HG02798 (cell line): ENCODE results near the gene SERINC2.
A peak's percentile ranks its signal among the peaks of the same experiment; 100 is the strongest.

Experiments
- ATAC-seq: cut with Tn5 transposase; IDR thresholded peaks from one replicate; pipeline ENCODE4 v1.9.1; 2021; ENCODE audit warnings: mild to moderate bottlenecking; ENCODE audit not compliant: unreplicated experiment, poor library complexity

The SERINC2 gene

DNA sequence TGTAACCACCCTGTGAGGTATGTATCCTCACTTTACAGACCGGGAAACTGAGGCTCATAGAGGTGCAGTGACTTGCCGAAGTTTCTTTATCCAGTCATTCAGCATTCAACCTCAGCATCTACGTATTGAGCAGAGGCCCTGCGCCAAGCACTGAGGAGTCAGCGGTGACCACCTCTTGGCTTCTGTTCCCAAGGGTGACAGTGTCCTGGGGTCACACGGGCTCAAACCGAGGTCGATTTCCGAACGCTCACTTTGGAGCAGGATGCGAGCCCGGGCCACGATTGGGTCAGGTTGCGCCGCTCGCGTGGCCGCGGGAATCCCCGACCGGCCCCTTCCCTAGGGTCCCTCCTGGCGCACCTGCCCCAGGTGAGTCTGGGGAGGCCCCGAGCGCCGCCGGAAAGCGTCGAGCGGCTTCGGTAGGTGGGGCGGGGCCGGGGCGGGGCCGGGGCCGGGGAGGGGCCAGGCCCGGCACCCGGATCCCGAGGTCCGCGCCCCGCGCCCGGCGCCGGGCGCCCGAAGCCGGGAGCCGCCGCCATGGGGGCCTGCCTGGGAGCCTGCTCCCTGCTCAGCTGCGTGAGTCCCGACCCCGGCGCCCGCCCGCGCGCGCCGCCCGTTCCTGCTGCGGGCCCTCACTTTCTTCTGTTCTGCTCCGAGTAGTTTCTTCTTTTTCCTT lies at the start of gene SERINC2:
Gene SERINC2, plus strand, starts transcription at position 482 of the 673 bp plus-strand sequence. Its CDS starts 53 bp downstream, at position 535.
- ATAC-seq = peak; percentile 48

DNA sequence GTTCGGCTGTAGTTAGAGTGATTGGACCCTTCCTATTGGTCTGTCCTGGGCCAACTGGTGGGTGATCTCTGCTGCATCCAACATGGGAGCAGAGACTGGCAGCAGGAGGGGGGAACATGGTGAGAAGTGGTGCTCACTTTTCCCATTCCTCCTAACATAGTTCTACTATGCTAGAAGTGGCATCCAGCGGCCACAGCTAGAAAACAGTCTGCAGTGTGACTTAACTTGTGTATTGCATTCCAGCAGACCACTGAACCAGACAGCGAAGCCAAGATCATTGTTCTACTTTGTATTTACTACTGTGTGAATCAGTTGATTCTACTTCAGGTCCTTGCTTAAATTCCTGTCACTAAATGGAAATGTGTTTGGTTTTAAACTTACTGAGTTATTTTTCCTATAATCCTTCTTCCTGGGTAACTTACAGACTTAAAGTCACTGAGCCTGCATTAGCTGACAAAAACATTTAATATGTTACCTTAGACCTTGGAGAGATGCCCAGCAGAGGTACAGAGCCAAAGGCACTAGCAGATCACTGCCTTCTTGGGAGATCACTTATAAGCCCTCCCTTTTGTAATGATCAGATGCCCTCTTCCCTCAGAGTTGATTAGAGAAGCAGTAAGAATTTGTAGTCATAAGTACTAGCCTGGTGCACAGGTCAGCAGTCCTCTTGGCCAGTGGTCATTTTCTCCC lies 48.3 kb upstream of the SERINC2 start:
- ATAC-seq = no peak

DNA sequence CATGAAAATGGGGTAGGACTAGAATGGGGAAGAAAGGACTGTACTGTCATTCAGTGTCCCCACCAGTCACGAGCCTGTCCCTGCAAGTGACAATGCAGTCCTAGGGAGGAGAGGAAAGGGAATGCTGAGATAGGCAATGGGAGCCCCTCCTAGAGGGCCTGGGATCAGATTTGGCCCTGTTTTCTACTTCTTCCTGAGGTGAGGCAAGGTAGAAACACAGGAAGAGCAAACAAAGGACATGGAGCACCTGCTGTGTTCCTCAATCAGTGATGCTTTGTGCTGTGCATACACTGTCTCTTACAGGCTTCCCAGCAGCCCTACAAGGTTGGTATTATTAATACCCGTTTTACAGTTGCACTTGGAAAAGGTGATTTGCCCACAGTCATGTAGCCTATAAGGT lies 46.2 kb upstream of the SERINC2 start:
- ATAC-seq = no peak

DNA sequence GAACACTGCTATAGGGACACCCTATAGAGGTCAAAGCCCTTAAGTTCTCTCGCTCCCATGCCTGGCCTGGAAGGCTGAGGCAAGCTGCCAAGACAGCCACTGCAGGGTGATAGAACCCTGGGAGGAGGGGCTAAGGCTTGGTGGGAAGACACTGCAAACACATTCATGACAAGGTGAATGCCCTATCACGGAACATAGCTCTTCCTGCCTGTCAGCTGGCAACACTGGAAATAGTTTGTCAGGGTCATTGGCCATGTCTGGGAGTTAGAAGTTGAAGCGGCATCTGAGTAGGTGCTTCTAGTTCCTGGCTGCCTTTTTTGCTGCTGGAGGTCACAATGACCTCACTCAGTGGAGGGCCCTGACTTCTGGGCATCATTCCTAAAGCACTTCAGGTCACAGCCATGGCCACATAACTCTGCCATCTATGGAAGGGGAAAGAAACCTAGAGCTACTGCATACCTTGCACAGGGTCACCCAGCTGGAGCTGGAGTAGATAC lies 44.4 kb upstream of the SERINC2 start:
- no peak for ATAC-seq

DNA sequence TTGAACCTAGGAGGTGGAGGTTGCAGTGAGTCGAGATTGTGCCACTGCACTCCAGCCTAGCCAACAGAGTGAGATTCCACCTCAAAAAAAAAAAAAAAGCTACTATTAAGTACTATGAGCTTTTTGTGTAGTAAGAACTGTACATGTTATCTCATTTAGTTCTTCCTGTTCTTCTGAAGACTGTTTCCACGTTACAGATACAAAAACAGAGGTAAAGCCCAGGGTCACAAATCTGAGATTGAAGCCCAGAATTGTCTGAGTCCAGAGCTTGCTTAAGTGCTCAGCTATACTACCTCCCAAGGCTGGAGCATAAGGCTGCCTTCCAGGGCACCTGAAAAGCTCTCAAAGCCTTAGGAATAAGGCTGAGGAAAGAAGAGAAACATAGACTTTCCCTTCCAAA lies 43.0 kb upstream of the SERINC2 start:
- no peak for ATAC-seq

DNA sequence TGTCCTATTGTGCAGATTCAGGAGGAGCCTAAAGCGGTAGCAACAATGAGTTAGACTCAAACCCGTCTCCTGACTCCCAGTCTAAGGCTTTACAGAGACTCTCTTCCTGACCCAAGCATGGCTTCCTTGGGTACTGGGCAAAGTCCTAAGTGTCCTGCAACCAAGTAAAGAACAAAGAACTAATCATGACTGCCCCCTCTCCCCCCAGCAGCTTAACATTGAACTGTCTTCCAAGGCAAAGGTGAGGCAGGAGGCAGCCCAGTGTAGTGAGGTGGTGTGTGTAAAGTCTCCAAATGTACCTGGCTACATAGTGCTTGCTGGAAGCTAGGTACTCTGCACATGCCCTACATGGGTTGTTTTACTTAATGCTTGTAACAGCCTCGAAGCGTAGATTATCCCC lies 42.4 kb upstream of the SERINC2 start:
- ATAC-seq = no peak

DNA sequence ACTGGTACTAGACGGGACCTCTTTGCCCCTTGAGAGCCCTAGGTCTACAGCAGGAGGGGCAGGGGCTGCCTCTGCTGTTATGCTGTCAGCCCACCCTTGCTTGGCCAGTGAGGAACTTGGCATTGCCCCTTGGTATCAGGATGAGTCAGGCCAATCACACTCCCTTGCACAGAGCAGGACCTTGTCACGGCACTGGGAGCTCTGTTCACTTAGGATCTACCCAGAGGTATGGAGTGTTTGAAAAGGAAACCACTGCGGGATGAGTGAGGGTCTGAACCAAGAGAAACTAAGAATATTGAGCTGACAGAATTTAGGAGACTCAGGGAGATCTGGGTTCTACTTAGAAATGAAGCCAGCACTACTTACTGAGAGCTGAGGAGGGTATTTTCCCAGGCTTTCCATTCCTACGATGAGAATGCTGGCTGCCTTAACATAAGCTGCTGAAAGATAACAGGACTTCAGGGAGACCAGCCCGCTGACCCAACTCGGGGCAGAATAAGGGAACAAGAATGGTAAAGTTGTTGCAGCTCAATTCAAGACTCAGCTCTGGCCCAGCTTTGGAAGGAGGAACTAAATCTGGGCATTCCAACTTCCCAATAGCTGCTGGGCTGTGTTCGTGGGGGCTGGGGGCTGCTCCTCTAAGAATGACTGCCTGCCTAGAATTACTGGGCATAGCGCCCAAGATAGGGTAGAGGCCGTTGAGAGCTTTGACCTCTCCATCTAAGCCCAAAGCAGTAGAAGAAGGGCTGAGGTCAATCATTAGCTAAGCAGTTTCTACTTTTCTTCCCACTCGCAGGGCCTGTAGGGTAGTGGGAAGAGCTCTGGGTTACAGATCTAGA lies 41.7 kb upstream of the SERINC2 start:
- ATAC-seq = no peak

DNA sequence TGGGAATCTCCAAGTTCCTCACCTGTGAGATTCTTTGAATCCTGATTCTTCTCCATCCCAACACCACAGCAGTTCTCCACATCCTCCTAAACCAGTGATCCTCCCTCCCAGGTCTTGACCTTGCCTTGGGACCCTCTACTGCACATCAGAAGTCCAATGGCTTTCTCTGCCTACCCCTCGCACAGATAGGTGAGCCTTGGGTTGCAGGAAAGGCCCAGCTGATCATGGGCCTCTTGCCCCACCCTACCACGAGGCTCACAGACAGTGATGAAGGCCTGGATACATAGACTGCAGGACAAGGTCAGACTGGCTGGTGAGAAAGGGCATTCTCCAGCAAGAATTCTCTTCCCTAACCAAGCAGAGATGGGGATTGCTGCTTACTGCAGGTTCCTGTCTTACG lies 41.0 kb upstream of the SERINC2 start:
- no peak for ATAC-seq

DNA sequence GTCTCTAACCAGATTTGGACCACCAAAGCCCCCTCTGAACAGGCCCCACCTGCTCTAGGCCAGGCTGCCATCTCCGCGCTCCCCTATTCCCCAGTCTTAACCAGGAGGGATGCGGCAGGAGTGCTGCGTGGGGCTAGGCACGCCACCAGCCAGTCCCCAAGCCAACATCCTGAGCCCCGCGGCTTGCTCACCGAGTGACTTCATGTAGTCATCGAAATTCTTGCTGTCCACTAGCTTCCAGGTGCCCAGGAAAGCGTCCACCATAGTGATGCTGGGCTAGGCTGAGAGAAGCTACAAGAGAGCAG lies 40.3 kb upstream of the SERINC2 start:
- ATAC-seq = no peak

DNA sequence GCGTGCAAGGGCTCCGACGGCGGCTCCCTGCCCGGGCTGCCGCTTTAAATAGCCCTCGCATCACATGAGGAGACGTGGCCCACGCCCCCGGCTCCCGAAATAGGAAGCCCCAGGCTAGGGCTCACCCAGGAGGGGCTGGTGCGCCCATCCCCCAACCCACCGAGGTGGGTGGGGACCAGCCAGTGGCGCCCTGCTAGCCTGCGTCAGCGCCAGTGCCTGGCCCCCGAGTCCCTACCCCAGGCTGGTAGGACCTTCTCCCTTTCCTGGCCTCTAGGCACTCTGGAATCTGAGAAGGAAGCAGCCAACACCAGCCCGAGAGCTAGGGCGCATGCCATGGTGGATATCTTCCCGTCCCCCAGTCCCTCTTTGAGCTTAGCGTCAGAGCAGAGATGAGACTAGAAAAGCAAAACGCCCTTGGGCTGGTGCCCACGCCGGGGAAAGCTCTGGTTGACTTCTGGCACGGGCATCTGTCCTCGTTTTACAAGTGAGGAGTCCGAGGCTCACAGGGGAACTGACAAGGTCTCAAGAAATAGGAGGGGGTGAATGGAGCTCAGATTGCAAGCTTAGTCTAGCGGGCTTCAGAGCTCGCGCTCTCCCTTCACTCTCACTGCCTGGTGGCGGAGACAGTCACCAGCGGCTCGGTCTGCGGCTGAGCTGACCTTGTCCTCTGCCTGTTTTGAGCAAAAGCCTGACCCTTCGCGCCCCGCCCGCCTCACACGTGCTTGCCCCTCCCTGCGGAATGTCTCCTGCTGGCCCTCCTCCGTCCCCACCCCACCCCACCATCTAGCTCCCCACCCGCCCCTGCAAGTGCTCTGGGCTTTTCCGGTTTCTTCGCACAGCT lies 39.7 kb upstream of the SERINC2 start, which contains the start of gene FABP3:
Gene FABP3, minus strand, starts transcription at position 21 of the 841 bp plus-strand sequence. CDS start 62 bp downstream, outside the sequence.
- ATAC-seq = no peak

DNA sequence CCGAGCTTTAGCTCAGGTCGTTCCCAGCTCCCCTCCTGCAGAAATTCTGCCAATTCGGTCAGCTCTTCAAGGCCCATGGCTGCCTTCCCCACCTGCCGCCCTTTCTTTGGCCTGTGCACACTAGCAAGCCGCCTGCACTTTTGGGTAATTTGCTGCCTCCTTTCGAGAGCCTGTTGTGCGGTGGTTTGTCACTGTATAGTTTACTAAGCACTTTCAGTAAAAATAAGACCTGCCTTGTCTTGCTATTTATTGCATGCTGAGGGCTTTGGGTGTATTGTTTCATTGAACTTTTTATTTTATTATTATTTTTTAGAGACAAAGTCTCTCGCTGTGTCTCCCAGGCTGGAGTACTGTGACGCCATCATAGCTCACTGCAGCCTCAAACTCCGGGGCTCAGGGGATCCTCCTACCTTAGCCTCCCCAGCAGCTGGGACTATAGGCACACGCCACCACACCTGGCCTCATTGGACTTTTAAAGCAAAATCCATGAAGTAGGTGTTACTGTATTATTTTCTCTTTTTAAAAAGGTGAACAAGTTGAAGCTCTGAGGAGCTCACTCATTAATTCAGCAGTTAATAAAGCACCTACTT lies 39.0 kb upstream of the SERINC2 start:
- ATAC-seq = no peak

DNA sequence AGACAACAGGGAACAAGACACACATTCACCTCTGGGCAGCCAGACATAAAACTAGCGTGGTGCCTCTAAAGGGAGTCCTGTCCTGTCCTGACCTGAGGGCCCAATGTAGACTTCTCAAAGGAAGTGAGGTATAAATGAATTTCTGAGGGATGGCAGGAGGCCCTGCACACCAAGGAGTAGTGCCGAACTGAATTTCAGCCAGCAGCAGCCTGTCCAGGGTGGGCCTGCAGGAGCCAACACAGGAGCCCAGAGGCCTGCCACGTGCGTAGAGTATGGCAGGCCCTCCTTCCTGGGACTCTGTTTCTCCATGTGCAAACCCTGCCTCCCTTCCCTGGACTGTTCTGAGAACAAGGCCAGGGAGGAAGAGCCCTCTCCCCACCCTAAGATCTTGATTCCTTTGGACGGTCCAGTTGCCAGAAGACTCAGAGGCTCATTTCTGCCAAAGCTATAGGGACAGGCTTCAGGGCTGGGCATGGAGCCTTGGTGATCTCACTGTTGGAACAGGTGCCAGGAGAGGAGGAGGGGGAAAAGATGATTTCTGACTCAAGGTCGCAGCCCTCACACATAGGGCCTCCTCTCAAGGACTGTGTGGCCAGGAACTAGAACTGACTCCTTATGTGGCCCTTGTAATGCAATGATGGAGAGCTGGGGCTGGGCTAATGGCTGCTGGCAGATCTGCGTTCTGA lies 38.4 kb upstream of the SERINC2 start:
- no peak for ATAC-seq

DNA sequence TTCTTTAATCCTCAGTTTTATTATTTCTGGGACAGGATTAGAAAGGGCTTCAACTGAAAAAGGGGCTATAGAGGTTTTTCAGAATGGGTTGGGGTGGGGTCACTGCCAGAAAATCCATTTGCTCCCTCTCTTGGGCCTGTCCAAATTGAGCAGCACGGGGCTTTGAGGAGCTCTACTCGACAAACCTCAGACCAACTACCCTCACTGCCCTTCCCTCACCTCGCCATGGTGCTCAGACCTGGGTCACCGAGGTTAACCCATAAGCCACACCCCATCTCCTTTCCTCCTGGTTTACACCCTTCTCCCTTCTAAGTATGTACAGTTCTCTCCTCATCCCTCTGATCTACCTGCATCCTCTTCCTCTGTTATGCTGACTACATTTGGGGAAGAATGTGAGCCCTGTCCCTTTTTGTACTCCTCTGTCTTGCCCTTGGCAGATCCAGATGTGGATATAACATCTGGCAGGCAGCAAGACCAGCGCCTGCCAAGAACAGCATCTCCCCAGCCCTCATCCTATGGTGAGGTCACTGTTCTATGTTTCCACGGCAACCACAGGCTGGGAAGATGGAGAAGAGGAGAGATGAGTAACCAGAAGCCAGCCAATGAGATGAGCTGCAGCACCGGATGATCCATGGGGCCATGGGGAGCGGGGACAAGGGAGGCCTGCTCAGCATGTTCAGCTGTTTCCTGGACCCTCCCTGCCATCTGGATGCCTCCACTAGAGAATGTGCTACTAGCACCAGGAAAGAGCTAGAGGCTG lies 36.5 kb upstream of the SERINC2 start:
- no peak for ATAC-seq

DNA sequence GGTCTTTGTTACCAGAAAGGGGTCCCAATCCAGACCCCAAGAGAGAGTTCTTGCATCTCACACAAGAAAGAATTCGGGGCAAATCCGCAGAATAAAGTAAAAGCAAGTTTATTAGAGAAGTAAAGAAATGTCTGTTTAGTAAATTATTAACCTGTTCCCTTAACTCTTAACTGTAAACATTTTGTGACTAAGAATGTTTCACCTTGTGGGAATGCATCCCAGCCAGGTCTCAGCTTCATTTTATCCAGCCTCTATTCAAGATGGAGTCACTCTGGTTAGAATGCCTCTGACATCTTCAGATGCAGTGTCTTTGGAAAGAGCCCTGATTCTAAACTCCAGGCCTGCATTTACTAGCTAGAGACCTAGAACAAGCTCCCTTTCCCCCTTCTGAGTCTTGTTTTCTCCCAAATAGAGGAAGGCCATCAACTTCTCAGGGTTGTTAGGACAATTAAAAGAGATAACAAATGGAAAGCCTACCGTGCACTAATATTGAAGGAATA lies 35.6 kb upstream of the SERINC2 start:
- no peak for ATAC-seq

DNA sequence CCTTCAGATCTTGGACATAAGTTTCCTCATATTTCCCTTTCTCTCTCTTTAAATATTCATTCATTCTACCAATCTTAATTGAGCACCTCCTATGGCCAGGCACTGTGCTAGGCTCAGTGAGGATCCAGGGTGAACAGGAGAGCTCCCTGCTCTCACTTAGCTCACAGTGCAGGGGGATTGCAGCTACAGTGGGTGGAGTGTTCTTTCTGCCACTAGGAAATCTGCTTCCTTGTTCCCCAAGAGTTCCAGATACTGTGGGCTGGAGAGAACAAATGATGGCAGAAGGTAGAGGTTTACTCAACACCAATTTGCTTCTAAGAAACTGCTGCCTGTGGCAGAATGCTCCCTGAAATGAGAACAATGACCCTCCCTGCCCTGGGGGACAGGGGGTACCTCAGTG lies 35.0 kb upstream of the SERINC2 start:
- ATAC-seq = no peak

DNA sequence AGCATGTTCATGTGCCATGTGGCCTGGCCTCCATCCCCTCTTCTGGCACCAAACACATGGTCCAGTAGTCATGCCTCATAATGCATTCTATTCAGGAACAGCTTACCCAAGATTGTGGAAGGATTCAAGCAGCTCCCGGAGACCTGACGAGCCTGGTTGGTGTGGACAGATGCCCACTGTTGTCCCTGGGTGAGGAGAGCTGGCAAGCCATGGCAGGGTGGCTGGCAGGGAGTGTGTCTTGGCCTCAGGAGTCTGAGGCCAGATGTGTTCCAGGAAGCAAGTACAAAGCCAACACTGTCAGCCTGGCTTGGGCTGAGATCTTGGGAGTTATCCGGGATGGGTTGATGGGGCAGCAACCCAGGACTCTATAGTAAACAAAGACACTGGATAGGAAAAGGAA lies 32.8 kb upstream of the SERINC2 start:
- no peak for ATAC-seq

DNA sequence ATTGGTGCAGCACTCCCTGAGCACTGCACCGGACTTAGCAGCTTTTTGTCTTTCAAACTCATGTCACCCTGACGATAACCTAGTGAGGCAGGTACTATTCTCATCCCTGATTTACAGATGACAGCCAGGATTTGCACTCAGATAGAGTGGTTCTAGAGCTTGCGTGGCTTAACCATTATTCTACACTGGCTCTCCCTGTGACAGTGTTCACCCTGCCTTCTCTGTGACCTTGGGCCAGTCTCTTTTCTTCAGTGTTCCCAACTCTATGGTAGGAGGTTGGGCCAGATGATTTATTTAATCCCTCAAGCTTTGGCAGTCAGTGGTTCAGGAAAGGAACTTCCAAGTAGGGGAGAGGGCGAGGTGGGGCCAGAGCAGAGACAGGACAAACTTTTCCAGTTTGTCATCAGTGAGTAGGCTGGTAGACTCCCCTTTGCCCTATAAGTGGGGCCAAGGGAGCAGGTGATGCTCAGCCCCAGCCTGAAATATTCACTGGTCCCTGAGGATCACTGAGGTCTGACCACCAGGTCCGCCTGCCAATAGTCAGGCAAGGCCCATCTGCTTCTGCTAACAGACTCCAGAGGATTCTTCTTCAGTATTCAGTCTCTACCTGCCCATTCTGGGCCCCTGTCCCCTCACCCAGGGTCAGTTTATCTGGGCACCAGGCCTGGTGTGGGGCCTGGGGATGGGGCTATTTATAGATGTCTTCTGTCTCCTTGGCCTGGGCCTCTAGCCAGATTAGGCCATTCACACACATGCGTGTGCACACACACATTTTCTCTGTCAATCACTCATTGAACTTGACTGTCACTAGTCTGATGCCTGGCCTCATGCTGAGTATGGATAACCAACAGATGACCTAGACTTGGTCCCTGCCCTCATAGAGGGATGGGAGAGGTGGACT lies 31.4 kb upstream of the SERINC2 start:
- no peak for ATAC-seq
